K562 (cell line): ENCODE results near the gene NOL12. TPM values are rescaled to one million over a fixed set of nuclear protein-coding genes. Genes with fewer than 3 reads are reported as not detected.
A peak's percentile ranks its signal among the peaks of the same experiment; 100 is the strongest.

ENCODE experiments used
- ATAC-seq: fragments of 200-7000 bp; cut with Tn5 transposase; 3 replicates; pipeline ENCODE4 v1.9.1; 2020; ENCODE audit warnings: moderate library complexity
- BruUV-seq: library from RNA; stranded (reverse); fragments of 400-500 nt; replicated peaks from 2 replicates; lab custom pipeline; 2021; lab: Mats Ljungman, UMichigan
- CTCF ChIA-PET: fragments of 300-600 bp; formaldehyde crosslinking; extraction: SDS; loops from one replicate; lab custom pipeline; 2021; ENCODE audit warnings: low intra/inter-chr PET ratio; lab: Yijun Ruan, JAX
- POLR2A ChIA-PET: fragments of 300-600, 350-650 bp; sonication (Branson Sonifier 250); formaldehyde crosslinking; extraction: SDS; loops from one replicate; lab custom pipeline; 2021; ENCODE audit warnings: antibody characterized with exemption, inconsistent platforms; lab: Yijun Ruan, JAX
- DNase-seq, 4 experiments: peaks; one replicate each; pipeline versions ENCODE4 v3.0.0 to v3.0.0-alpha.2; 2011 to 2018; ENCODE audit warnings: low spot score in 3 of 4, mixed read lengths in 3 of 4; ENCODE audit errors: extremely low read depth in 1 of 4
- FAIRE-seq: peaks from 2 replicates; lab custom pipeline; 2011; peaks lifted over from hg19 to GRCh38; lab: Jason Lieb, UNC
- H2AFZ ChIP-seq: 2 replicates; pipeline ENCODE4 v1.6.0; 2011; ENCODE audit warnings: low read depth, low read length, control low read depth, inconsistent platforms
- H3K27ac ChIP-seq: fragments of 200-600 bp; 3 replicates; pipeline ENCODE4 v1.8.0; 2011; ENCODE audit warnings: low read depth, mild to moderate bottlenecking, control low read depth, inconsistent platforms, low read length, moderate library complexity, mixed read lengths; ENCODE audit errors: extremely low read depth
- H3K27me3 ChIP-seq, 2 experiments: fragments of 300-600 bp in 1 of 2; 2 replicates in 1 of 2; 3 replicates in 1 of 2; pipeline versions ENCODE4 v1.6.0 to v1.8.0; 2011; ENCODE audit warnings: inconsistent platforms in 2 of 2, low read length in 2 of 2, mild to moderate bottlenecking in 1 of 2, mixed read lengths in 1 of 2, moderate library complexity in 1 of 2; ENCODE audit not compliant: control insufficient read depth in 2 of 2, insufficient read depth in 2 of 2
- H3K36me3 ChIP-seq: fragments of 300-600 bp; 3 replicates; pipeline ENCODE4 v1.8.0; 2011; ENCODE audit warnings: mild to moderate bottlenecking, low read length, inconsistent platforms; ENCODE audit not compliant: control insufficient read depth, insufficient read depth
- H3K4me1 ChIP-seq, 2 experiments: fragments of 200-600 bp in 1 of 2; replicated peaks in 1 of 2; 2 replicates in 1 of 2; 3 replicates in 1 of 2; pipeline versions ENCODE4 v1.5.1 to v1.8.0; 2011; ENCODE audit warnings: inconsistent platforms in 2 of 2, low read length in 2 of 2, mild to moderate bottlenecking in 1 of 2, mixed read lengths in 1 of 2, moderate library complexity in 1 of 2; ENCODE audit not compliant: control insufficient read depth in 2 of 2, insufficient read depth in 2 of 2
- H3K4me2 ChIP-seq: 2 replicates; pipeline ENCODE4 v1.6.1; 2011; ENCODE audit warnings: low read length, control low read depth, inconsistent platforms, mixed read lengths; ENCODE audit not compliant: insufficient read depth
- H3K4me3 ChIP-seq: fragments of 200-600 bp; sonication (generic), shearing (Covaris generic); 2 replicates; pipeline ENCODE4 v1.5.1; 2016; ENCODE audit warnings: control low read depth, inconsistent platforms
- H3K79me2 ChIP-seq: fragments of 200-600 bp; 3 replicates; pipeline ENCODE4 v1.8.0; 2011; ENCODE audit warnings: low read length, inconsistent platforms; ENCODE audit not compliant: control insufficient read depth, insufficient read depth
- H3K9ac ChIP-seq, 2 experiments: 2 replicates each; pipeline versions ENCODE4 v1.6.0 to v1.6.1; 2011; ENCODE audit warnings: low read depth in 2 of 2, low read length in 2 of 2, control low read depth in 1 of 2, inconsistent platforms in 1 of 2, mild to moderate bottlenecking in 1 of 2, mixed read lengths in 1 of 2; ENCODE audit not compliant: insufficient read depth in 1 of 2
- H3K9me1 ChIP-seq: one replicate; pipeline ENCODE4 v1.6.0; 2011; ENCODE audit warnings: inconsistent platforms, mild to moderate bottlenecking, low read length, moderate library complexity; ENCODE audit not compliant: control insufficient read depth, insufficient read depth
- H3K9me3 ChIP-seq: replicated peaks from 2 replicates; pipeline ENCODE4 v1.5.1; 2011; ENCODE audit warnings: low read depth, low read length, inconsistent platforms; ENCODE audit not compliant: control insufficient read depth, insufficient read depth
- H4K20me1 ChIP-seq: replicated peaks from 2 replicates; pipeline ENCODE4 v1.6.1; 2011; ENCODE audit warnings: low read length, inconsistent platforms, mixed read lengths; ENCODE audit not compliant: control insufficient read depth, insufficient read depth
- EP400 ChIP-seq: fragments of 450-650 bp; IDR thresholded peaks from 2 replicates; pipeline ENCODE4 v1.6.1; 2017; ENCODE audit warnings: antibody characterized with exemption, mild to moderate bottlenecking, moderate library complexity
- POLR2G ChIP-seq: fragments of 200-400 bp; formaldehyde crosslinking; IDR thresholded peaks from 2 replicates; pipeline ENCODE4 v1.6.1; 2017; ENCODE audit warnings: low read depth, mild to moderate bottlenecking, antibody characterized with exemption, low read length, moderate library complexity
- PRMT5 ChIP-seq: sonication (generic); formaldehyde crosslinking; IDR thresholded peaks from 2 replicates; pipeline ENCODE4 v1.5.0; 2020; ENCODE audit warnings: missing genetic modification reagents
- RBFOX2 ChIP-seq: fragments of 200-400 bp; formaldehyde crosslinking; IDR thresholded peaks from 2 replicates; pipeline ENCODE4 v1.6.1; 2017; ENCODE audit warnings: low read depth, mild to moderate bottlenecking, low read length, moderate library complexity
- ZNF133 ChIP-seq: fragments of 250-450 bp; sonication (Bioruptor Pico); IDR thresholded peaks from 2 replicates; pipeline ENCODE4 v1.4.0; 2020; ENCODE audit warnings: mild to moderate bottlenecking
- WGBS: fragments of 100-300 bp; shearing (Covaris generic); methylation state at CpG from one replicate; pipeline ENCODE4 v1.1.6; 2016; ENCODE audit warnings: low coverage, mixed read lengths; ENCODE audit not compliant: insufficient coverage; ENCODE audit errors: missing lambda C conversion rate; 5-methylcytosine and 5-hydroxymethylcytosine counted together
- in situ Hi-C: fragments of 300-500 bp; cut with MboI; formaldehyde crosslinking; loops from 4 replicates; pipeline ENCODE4 v1.15.0; 2018; ENCODE audit warnings: inconsistent platforms, mixed read lengths
- intact Hi-C: fragments of 100-400 bp; cut with micrococcal nuclease; formaldehyde crosslinking; loops from 2 replicates; pipeline ENCODE4 v1.14.2; 2022
- polyA plus RNA-seq, 8 experiments: library from polyadenylated mRNA; depleted of rRNA in 4 of 8; stranded (reverse) in 5 of 8; unstranded in 3 of 8; fragments of >200 nt; fragmentation: Nextera tagmentation in 2 of 8; fragmentation: Illumina TruSeq in 1 of 8; extraction: Ambion mirVana in 2 of 8; extraction: Trizol in 1 of 8; gene quantifications; 2 replicates each; pipeline versions ENCODE4 v1.2.1 to v1.2.3, GENCODE V29; 2011 to 2014; ENCODE audit warnings: inconsistent platforms in 1 of 8, missing spikeins in 1 of 8
- total RNA-seq, 7 experiments: library from RNA; depleted of rRNA in 6 of 7; stranded (reverse); fragments of >200 nt in 6 of 7; fragmentation: Illumina TruSeq in 2 of 7; extraction: Trizol in 2 of 7; gene quantifications; 2 replicates each; pipeline versions ENCODE4 v1.2.1 to v1.2.3, GENCODE V29; 2011 to 2021; ENCODE audit warnings: low replicate concordance in 1 of 7
- TF ChIP-seq, protein P1 (sequence below): fragments of 250-450 bp; sonication (Bioruptor Pico); IDR thresholded peaks from 2 replicates; pipeline ENCODE4 v1.4.0; 2020

NOL12 gene
- total and polyA plus RNA-seq, 9 of the 15 experiments (the other 6 are each of a cell fraction or from before 2014, with no cell fraction given) = 2.8 to 40.9 (median 28.5) TPM

DNA sequence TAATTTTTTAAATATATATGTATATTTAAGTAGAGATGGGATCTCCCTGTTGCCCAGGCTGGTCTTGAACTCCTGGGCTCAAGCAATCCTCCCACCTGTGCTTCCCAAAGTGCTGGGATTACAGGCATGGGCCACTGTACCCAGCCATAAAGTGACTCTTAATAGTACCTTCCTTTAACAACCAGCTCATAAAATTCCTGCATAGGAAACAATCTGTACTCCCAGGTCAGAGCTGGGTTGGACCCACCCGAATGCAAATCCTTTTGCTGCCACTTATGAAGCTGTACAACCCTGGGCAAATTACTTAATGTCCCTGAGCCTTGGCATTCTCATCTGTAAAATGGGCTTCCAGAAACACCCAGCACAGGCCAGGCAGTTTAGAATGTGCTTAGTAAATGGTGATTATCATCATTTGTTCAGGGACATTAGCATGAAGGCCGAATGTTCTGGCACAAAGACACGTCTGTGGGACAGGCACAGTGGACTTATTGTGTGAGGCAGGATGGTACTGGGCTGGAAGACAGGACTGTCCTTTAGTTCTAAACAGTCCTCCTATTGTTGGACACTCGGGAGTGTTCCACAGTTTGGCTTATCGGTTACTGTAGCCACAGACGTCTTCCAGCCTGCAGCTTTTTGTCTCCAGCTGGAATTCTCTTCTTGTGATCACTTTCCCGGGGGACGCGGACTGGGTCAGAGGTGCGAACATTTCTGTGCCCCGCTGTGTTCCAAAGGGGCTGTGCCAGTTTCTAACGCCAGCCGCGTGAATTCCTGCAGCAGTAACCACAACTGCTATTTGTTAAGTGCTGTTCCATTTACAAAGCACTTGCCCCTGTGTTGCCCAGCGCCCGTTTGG is 21.7 kb upstream of the NOL12 start (continued):
- TF ChIP-seq, protein P1, sequence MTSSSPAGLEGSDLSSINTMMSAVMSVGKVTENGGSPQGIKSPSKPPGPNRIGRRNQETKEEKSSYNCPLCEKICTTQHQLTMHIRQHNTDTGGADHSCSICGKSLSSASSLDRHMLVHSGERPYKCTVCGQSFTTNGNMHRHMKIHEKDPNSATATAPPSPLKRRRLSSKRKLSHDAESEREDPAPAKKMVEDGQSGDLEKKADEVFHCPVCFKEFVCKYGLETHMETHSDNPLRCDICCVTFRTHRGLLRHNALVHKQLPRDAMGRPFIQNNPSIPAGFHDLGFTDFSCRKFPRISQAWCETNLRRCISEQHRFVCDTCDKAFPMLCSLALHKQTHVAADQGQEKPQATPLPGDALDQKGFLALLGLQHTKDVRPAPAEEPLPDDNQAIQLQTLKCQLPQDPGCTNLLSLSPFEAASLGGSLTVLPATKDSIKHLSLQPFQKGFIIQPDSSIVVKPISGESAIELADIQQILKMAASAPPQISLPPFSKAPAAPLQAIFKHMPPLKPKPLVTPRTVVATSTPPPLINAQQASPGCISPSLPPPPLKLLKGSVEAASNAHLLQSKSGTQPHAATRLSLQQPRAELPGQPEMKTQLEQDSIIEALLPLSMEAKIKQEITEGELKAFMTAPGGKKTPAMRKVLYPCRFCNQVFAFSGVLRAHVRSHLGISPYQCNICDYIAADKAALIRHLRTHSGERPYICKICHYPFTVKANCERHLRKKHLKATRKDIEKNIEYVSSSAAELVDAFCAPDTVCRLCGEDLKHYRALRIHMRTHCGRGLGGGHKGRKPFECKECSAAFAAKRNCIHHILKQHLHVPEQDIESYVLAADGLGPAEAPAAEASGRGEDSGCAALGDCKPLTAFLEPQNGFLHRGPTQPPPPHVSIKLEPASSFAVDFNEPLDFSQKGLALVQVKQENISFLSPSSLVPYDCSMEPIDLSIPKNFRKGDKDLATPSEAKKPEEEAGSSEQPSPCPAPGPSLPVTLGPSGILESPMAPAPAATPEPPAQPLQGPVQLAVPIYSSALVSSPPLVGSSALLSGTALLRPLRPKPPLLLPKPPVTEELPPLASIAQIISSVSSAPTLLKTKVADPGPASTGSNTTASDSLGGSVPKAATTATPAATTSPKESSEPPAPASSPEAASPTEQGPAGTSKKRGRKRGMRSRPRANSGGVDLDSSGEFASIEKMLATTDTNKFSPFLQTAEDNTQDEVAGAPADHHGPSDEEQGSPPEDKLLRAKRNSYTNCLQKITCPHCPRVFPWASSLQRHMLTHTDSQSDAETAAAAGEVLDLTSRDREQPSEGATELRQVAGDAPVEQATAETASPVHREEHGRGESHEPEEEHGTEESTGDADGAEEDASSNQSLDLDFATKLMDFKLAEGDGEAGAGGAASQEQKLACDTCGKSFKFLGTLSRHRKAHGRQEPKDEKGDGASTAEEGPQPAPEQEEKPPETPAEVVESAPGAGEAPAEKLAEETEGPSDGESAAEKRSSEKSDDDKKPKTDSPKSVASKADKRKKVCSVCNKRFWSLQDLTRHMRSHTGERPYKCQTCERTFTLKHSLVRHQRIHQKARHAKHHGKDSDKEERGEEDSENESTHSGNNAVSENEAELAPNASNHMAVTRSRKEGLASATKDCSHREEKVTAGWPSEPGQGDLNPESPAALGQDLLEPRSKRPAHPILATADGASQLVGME (CRISPR knock-in tag) = no peak
- TF ChIP-seq EP400 = no peak

DNA sequence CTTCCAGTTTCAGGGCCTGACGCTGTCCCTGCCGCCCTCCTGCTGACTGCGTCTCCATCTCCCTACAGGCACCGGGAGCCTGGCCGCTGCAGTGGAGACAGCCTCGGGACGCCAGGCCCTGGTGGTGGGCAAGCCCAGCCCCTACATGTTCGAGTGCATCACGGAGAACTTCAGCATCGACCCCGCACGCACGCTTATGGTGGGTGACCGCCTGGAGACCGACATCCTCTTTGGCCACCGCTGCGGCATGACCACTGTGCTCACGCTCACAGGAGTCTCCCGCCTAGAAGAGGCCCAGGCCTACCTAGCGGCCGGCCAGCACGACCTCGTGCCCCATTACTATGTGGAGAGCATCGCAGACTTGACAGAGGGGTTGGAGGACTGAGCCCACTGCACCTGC is 20.7 kb upstream of the NOL12 start:
- DNase-seq = peak in 1 of 4 experiments; percentile 2
- H3K9me1 ChIP-seq = no peaks in the 10 kb centered on the region
- peaks cover 11% of the 10 kb centered on the region for H4K20me1 ChIP-seq
- POLR2A ChIA-PET = no interaction called here
- no peak for ATAC-seq
- BruUV-seq = no TSS peak
- H3K36me3 ChIP-seq = peaks cover 50% of the 10 kb centered on the region; the same call in 2 of the 3 replicates
- 95% methylated on average over 14 of the region's 24 CpGs for WGBS
- no peak overlapping the region for H3K4me2 ChIP-seq
- FAIRE-seq = no peak
- in situ Hi-C loops = no loop called here
- H3K4me1 ChIP-seq = peaks cover 12 to 22% of the 10 kb centered on the region in 2 experiments; a peak in 4 of 5 replicates
- H3K27me3 ChIP-seq = no peaks in the 10 kb centered on the region
- H3K4me3 ChIP-seq = no peak overlapping the region
- H3K9ac ChIP-seq = no peak overlapping the region; a peak in 1 of 4 replicates
- H3K9me3 ChIP-seq = no peaks in the 10 kb centered on the region
- CTCF ChIA-PET = no interaction called here
- H3K27ac ChIP-seq = no peak overlapping the region
- intact Hi-C loops = no loop called here
- H3K79me2 ChIP-seq = peaks cover 49% of the 10 kb centered on the region
- no peak for TF ChIP-seq ZNF133 (CRISPR knock-in tag)
- TF ChIP-seq PRMT5 (CRISPR knock-in tag) = no peak
- TF ChIP-seq RBFOX2 = 0 out of 2 replicates have a peak, but pooled peaks have one; percentile 41
- peak; percentile 63 for TF ChIP-seq POLR2G
- TF ChIP-seq, all 486 proteins: peak for 2
- no peak overlapping the region for H2AFZ ChIP-seq
